ENCODE measurements around the gene NLRP1. TPM values are rescaled to one million over a fixed set of nuclear protein-coding genes. Genes with fewer than 3 reads are reported as not detected.

The NLRP1 gene
- polyA plus RNA-seq, 12 donors, result 52.4 to 78.7 (median 60.9) TPM; not detected in 1

DNA sequence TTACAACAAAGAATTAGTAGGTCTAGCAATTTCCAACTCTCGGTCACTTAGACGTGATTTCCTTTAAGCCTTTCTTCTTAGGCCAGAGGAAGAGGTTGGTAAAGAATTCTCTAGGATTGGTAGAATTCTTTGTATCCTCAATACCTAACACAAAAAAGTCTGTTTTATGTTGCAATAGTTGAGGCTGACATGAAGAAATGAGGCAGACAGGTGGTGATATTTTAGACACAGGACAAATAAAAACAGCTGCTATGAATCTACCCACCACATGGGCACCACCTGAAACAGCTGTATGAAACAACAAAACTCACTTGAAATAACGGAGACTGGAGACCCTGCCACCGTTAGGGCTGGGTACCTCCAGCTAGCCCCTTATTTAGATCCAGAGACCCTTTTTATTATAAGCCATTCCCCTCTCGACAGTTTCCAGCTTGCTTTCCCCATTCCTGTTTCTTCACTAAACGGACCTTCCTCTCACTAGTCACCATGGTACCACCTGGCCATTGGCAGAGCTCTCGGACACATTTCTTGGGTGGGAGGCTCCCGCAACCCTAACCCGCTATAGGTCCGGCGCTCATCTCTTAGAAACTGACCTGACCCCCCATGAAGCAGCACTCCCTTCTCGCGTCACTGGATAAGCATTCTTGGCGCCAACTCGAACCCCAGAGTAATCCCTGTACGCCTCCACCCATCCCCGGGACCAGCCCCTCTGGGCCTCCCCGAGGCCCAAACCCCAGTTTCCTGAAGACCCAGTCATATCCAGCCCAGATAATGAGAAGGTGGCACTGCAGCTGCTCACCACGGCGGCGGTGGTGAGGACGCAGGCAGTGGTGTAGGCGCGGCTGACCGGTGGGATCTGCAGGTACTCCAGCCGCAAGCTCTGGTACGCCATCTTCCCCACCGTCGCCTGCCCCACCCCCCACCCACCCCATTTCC lies 98.8 kb downstream of the NLRP1 start, which contains the start of gene DERL2:
Gene DERL2, minus strand, starts transcription at position 909 of the 936 bp plus-strand sequence. Its CDS starts 17 bp downstream, at position 892.
- no peak for DNase-seq

DNA sequence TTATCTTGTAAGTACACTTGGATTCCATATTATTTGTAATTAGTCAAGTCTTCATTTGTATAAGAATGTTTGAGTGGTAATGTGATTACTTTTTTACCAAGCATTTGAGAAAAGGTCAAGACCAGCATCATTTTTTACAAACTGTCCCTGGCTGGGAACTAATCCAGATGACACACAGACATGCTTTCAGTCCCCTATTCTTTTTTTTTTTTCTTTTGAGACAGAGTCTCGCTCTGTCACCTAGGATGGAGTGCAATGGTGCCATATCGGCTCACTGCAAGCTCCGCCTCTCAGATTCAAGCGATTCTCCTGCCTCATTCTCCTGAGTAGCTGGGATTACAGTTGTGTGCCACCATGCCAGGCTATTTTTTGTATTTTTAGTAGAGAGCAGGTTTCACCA lies 102.9 kb downstream of the NLRP1 start:
- no peak for DNase-seq

DNA sequence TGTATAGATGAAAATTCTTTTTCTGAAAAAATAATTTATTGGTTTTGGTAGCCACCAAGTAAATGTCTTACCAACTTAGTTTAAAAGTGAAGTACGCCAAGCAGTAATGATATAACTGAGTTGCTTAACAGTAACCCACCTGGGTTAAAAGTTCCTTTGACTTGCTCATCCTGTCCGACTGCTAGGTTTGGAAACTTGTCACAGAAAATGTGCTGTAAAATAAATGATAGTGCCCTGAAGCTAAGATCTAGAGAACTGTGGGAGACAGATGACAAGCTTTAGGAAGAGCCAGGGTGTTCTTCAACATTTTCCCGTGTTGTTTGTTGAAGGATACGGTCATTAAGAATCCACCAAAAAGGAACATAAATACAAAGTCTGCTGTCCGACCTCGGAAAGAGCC lies 103.3 kb downstream of the NLRP1 start:
- no peak for DNase-seq

DNA sequence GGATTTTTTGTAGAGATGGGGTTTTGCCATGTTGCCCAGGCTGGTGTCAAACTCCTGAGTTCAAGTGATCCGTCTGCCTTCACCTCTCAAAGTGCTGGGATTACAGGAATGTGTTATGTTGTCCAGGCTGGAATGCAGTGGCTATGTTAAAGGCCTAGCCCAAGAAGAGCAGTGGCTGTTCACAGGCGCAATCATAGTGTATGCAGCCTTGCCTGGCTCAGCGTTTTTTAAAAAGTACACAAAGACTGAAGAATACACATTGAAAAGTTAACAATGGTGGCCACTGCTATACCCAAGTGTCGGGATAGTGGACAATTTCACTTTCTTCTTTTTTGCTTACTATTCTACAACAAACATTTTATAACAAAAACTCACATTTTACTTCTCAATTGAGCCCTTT lies 105.3 kb downstream of the NLRP1 start:
- no peak for DNase-seq

DNA sequence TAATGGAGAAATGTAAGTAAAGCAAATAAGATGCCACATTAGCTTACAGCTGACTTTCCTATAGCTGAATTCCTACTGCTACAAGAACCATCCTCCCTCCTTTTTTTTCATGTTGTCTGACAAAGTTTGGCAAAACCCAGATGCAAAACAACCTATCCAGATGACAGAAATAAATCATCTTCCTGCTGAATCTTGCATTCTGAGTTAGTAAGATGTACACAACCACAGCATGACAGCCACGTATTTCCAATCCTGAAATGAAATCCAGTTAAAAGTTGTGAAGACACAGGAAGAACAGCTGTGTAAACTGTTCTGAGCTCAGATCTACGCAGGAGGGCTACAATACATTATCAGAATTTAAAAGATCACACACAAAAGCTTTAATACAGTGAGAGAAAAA lies 110.4 kb downstream of the NLRP1 start:
- DNase-seq, result no peak

DNA sequence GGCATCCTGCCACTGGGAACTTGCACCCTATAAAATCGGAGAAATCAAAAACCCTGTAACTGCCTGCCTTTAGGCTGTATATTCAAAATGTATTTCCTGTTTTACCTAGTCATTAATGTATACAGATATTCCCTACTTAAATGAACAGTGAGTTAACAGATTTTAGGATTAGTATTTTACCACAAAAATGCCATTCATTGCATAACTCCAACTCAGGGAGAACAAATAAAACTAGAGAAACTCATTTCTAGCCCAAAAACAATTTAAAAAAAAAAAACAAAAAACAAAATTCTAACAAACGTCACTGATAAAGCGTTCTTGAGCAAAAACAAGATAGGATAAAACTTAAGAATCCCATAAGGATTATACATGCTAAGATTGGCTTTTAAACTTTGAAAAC lies 111.8 kb downstream of the NLRP1 start:
- no peak for DNase-seq

DNA sequence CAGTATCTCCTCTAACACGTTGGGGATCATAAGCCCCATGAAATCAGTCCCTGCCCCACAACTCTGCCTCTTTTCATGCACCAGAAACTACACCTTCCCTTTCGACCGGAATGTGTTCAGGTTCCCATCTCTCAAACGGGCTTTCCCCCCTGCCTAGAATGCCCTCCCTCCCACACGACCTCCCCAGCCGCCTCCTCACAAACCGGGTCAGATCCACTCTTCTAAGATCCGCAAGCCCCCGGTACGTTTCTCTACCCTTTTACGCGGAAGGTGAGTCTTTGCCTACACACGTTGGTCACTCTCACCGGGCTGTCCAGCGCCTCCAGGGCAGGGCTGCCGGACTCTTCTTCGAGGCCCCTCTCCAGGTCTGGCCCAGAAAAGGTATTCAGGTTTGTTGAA lies 116.2 kb downstream of the NLRP1 start:
- peak; percentile 7 for DNase-seq

DNA sequence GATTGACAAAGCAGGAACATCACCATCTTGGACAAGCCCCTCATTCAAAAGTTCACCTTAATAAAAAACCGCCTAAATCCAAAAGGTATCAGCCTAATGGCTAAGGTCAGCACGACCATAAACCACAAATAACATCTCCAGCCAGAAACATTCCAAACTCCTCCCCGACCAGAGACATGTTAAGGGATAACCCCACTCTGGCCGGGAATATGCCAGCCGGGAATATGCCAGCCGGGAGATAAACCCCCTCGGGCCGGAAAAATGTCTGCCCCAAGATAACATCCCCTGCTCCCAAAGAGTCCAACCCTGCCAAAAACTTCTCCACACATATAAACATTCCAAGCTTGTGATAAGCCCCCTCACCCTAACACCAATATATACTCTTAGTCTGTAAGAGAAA lies 116.9 kb downstream of the NLRP1 start:
- DNase-seq, result no peak

DNA sequence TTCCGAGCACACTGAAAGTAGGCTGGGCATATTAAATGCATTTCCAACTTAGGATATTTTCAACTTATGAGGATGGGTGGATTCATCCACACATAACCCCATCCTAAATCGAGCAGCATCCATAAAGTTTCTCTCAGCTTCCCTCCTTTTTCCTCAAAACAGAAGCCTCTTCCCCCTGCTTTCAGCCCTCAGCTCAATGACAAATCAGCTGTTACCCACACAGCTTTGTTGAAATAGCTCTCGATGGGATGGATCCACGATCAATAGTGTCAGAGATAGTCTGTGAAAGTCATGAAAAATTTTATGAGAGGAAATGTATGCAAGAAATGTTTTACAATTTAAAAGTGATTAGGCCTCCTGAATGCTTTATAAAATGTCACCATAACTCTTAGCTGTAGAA lies 118.0 kb downstream of the NLRP1 start:
- no peak for DNase-seq

DNA sequence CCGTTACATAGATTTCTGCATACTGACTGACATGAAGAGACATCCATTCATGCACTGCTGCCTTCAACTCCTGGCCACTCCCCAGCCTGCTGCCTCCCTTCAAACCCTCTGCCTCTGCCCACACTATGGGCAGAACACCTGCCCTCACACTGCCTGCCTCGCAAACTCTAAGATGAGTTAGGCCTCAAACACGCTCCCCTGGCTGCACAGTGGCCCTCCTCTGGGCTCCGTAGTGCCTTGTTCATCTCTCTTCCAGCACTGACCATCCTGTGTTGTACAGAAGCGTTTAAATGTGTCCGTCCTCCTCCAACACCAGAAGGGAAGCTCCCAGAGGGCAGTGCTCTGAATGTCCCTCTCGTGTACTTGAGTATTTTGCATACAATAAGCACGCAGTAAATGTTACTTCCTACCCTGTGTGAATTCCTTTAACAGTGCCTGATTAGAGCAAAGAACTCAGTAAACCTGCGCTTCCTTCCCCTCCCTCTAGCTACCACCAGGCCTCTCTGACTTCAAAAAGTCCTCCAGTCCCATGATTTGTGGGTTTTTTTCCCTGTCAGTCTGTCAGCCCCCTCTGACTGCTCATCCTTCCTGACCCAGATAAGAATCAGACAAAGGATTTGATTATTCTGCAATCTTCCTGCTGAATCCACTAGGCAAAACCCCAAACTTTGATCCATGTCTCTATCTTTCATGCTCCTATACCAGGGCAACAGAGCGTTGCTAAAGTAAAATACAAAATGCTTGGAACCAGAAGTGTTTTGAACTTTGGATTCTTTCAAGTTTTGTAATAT lies 119.4 kb downstream of the NLRP1 start:
- DNase-seq, result no peak

Other genes starting within 250 kb of the NLRP1 start
- 10 to 100 TPM in 11 of 12 donors, not detected in 1; 29.1 to 61.7 (median 48.5) TPM for gene NUP88, start 164.8 kb downstream of the NLRP1 start, polyA plus RNA-seq (ENCODE audit: insufficient read length in 12 of 12)
- 10 to 100 TPM in 11 of 12 donors, not detected in 1; 38.8 to 62.5 (median 47.1) TPM for gene RPAIN, start 164.3 kb downstream of the NLRP1 start, polyA plus RNA-seq (ENCODE audit: insufficient read length in 12 of 12)
- 100 to 1,000 TPM in 10 of 12 donors, 10 to 100 TPM in 1, not detected in 1; 66.1 to 137 (median 117) TPM for gene C1QBP, start 145.4 kb downstream of the NLRP1 start, polyA plus RNA-seq (ENCODE audit: insufficient read length in 12 of 12)
- gene DHX33, start 115.5 kb downstream of the NLRP1 start, polyA plus RNA-seq (ENCODE audit: insufficient read length in 12 of 12), result 10 to 100 TPM; 10.4 to 98.9 (median 13.0) TPM
- 10 to 100 TPM in 11 of 12 donors, not detected in 1; 39.8 to 60.1 (median 50.4) TPM for gene DERL2, start 98.3 kb downstream of the NLRP1 start, polyA plus RNA-seq (ENCODE audit: insufficient read length in 12 of 12)
- gene MIS12, start 97.9 kb downstream of the NLRP1 start, polyA plus RNA-seq (ENCODE audit: insufficient read length in 12 of 12), result 10 to 100 TPM in 11 of 12 donors, not detected in 1; 15.6 to 32.4 (median 26.4) TPM